Measurements from ENCODE around the gene BOC. TPM values are rescaled to one million over a fixed set of nuclear protein-coding genes. Genes with fewer than 3 reads are reported as not detected.

Gene BOC
- total RNA-seq, 2 donors from 2014 or later = 23.4 to 33.4 TPM

DNA sequence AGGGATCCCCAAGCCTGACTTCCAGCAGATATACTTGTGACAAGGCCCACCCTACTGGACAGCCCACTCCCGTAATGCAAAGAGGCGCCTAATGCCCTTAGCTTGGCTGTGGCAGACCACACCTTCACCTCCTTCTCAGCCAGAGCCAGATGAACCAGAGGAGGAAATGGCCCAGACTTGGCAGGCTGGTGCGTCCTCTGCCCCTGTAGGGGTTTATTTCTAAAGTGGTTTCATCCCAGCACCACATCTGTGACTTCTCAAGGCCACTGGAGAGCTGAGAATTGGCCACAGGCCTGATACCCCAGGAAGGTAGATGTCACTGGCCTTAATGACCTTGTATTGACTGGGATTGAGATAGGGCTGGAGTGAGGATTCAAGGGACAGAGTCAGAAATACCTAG is 29.5 kb downstream of the BOC start:
- Histone ChIP-seq H3K4me1 (ENCODE audit: control insufficient read depth in 1 of 2, low read depth in 2 of 2) (peaks cover 4 to 6% of the 10 kb centered on the region in 2 donors), H3K9me3 (no peaks in the 10 kb centered on the region), H3K27me3 (replicated peaks; ENCODE audit: insufficient read depth) (no peaks in the 10 kb centered on the region), H3K4me3 (no peak overlapping the region), H3K27ac (no peak overlapping the region), H3K36me3 (no peaks in the 10 kb centered on the region)
- TF ChIP-seq, protein P1, sequence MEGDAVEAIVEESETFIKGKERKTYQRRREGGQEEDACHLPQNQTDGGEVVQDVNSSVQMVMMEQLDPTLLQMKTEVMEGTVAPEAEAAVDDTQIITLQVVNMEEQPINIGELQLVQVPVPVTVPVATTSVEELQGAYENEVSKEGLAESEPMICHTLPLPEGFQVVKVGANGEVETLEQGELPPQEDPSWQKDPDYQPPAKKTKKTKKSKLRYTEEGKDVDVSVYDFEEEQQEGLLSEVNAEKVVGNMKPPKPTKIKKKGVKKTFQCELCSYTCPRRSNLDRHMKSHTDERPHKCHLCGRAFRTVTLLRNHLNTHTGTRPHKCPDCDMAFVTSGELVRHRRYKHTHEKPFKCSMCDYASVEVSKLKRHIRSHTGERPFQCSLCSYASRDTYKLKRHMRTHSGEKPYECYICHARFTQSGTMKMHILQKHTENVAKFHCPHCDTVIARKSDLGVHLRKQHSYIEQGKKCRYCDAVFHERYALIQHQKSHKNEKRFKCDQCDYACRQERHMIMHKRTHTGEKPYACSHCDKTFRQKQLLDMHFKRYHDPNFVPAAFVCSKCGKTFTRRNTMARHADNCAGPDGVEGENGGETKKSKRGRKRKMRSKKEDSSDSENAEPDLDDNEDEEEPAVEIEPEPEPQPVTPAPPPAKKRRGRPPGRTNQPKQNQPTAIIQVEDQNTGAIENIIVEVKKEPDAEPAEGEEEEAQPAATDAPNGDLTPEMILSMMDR (IDR thresholded peaks at IDR 0.05) = no peak
- DNase-seq (ENCODE audit: low spot score) = no peak
- no peak for ATAC-seq (ENCODE audit: insufficient number of reproducible peaks, low FRiP score, low read depth)

DNA sequence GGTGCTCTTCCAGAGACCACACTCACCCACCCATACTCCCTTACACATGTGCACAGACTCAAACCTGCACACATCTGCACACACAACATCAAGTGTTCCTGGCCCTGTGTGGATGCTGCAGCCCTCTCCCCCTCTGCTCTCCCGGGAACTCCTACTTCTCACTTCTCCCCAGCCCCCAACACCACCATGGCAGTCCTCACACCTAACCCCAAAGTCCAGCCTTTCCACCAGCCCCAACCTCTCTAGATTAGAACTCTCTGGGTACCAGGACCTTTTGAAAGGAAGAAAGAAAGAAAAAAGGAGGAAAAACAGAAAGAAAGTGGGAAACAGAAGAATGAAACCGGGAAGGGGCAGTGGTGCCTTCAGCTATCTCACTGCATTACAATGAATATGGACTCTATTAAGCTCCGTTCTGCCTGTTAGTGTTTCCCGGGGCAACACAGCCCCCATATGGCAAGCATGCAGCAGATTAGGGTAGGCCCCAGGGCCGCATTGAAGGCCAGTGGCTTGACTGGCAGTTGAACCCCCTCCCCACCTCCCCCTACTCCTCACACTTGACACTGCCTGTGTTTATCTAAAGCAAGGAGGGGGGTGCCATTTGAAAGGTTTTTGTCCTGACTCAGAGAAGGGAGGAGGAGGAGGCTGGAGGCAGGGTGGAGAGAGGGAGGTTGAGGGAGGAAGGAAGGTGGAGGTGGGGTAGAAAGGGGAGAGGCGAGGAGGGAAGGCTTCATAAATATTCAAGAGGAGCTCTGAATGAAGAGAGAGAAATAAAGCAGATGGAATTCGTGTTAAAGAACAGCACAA is 30.1 kb downstream of the BOC start:
- no peak overlapping the region for H3K27ac ChIP-seq
- TF ChIP-seq, protein P1 (IDR thresholded peaks at IDR 0.05) = no peak
- H3K27me3 ChIP-seq (replicated peaks; ENCODE audit: insufficient read depth) = no peaks in the 10 kb centered on the region
- H3K4me1 ChIP-seq (ENCODE audit: control insufficient read depth in 1 of 2, low read depth in 2 of 2) = peaks cover 5 to 13% of the 10 kb centered on the region in 2 donors
- no peak overlapping the region for H3K4me3 ChIP-seq
- no peaks in the 10 kb centered on the region for H3K9me3 ChIP-seq
- H3K36me3 ChIP-seq = no peaks in the 10 kb centered on the region
- ATAC-seq (ENCODE audit: insufficient number of reproducible peaks, low FRiP score, low read depth) = no peak
- no peak for DNase-seq (ENCODE audit: low spot score)

DNA sequence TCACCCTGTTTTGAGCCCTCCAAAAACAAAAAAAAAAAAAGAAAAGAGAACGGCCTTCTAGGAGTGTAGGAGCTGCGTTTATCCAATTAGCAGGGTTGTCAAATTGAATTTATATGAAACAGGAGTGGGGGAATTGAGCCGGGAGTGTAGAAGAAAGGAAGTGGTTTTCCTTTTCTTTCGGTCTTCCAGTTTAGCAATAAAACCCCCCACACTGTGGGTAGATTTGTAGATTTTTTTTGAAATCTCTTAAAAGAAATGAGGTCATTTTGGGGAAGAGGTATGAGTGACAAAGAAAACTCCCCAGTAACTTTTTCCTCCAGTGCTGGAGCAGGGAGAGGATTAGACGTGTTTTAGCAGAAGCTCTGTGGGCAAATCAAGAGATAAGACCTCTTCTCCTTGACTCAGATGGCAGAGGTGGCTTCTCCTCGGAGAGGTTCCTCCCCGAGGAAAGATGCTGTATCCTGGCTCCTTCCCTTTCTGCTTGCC is 30.8 kb downstream of the BOC start:
- TF ChIP-seq, protein P1 (IDR thresholded peaks at IDR 0.05) = no peak
- Histone ChIP-seq H3K27ac (no peak overlapping the region), H3K27me3 (replicated peaks; ENCODE audit: insufficient read depth) (no peaks in the 10 kb centered on the region), H3K4me1 (ENCODE audit: control insufficient read depth in 1 of 2, low read depth in 2 of 2) (peaks cover 8 to 19% of the 10 kb centered on the region in 2 donors), H3K36me3 (no peaks in the 10 kb centered on the region), H3K4me3 (no peak overlapping the region), H3K9me3 (no peaks in the 10 kb centered on the region)
- DNase-seq (ENCODE audit: low spot score) (no peak), ATAC-seq (ENCODE audit: insufficient number of reproducible peaks, low FRiP score, low read depth) (no peak)

DNA sequence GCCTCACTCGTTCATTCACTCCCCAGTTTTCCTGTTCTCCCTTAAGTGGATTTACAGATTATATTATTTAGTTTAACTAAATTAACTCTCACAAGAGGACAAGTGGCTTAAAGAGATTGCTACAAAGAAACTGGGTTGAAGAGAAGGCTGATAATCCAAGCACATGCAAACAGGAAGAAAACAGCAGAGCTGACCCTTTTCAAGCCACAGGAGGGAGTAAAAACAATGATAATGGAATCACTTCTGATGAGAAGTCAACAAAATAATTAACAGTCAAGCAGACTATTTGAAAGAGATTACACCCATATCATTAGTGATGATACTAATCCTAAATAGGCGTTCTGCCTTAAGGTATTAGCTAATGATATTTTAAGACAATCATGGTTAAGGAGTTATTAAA is 31.7 kb downstream of the BOC start:
- Histone ChIP-seq H3K27ac (no peak overlapping the region), H3K4me3 (no peak overlapping the region), H3K4me1 (ENCODE audit: control insufficient read depth in 1 of 2, low read depth in 2 of 2) (peaks cover 8 to 29% of the 10 kb centered on the region in 2 donors), H3K9me3 (no peaks in the 10 kb centered on the region), H3K27me3 (replicated peaks; ENCODE audit: insufficient read depth) (no peaks in the 10 kb centered on the region), H3K36me3 (no peaks in the 10 kb centered on the region)
- TF ChIP-seq, protein P1 (IDR thresholded peaks at IDR 0.05) = no peak
- DNase-seq (ENCODE audit: low spot score) = no peak
- ATAC-seq (ENCODE audit: insufficient number of reproducible peaks, low FRiP score, low read depth) = no peak

DNA sequence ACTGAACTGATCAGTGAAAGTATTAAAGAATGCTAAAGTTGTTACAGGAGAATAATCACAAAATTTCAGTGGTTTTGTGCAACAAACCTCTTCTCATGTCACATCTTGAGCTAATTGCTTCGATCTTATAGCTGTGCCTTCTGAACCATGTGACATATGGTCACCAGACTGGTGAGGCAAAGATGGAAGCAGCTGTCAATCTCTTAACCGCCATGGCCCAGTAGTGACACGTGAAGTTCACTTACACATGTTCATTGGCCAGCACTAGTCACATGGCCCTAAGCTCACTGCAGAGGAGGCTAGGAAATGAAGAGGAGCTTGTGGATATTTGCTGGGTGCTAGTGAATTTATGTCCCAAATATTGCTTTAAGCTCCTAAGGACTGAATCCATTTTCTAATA is 32.5 kb downstream of the BOC start:
- H3K4me3 ChIP-seq = no peak overlapping the region
- H3K36me3 ChIP-seq = no peaks in the 10 kb centered on the region
- DNase-seq (ENCODE audit: low spot score) (no peak), ATAC-seq (ENCODE audit: insufficient number of reproducible peaks, low FRiP score, low read depth) (no peak)
- H3K27ac ChIP-seq = no peak overlapping the region
- H3K4me1 ChIP-seq (ENCODE audit: control insufficient read depth in 1 of 2, low read depth in 2 of 2) = peaks cover 8 to 30% of the 10 kb centered on the region in 2 donors
- no peaks in the 10 kb centered on the region for H3K27me3 ChIP-seq (replicated peaks; ENCODE audit: insufficient read depth)
- TF ChIP-seq, protein P1 (IDR thresholded peaks at IDR 0.05) = no peak
- H3K9me3 ChIP-seq = no peaks in the 10 kb centered on the region

Data from thoracic aorta (tissue), 2 donors.